K562 (cell line): ENCODE results near the gene SNX15. TPM values are rescaled to one million over a fixed set of nuclear protein-coding genes. Genes with fewer than 3 reads are reported as not detected.

Source experiments
- ATF3 ChIP-seq, 2 experiments: fragments of 450-650 bp in 1 of 2; sonication (generic) in 1 of 2; formaldehyde crosslinking in 1 of 2; IDR thresholded peaks in 1 of 2; conservative IDR thresholded peaks in 1 of 2; 2 replicates each; pipeline versions ENCODE4 v1.6.1 to v1.8.1; 2016 to 2023; ENCODE audit warnings: mild to moderate bottlenecking in 2 of 2, moderate library complexity in 2 of 2, inconsistent platforms in 1 of 2, missing genetic modification reagents in 1 of 2
- BRCA1 ChIP-seq, 2 experiments: fragments of 450-650 bp in 1 of 2; sonication (generic) in 1 of 2; formaldehyde crosslinking in 1 of 2; IDR thresholded peaks; 2 replicates each; pipeline versions ENCODE4 v1.5.0 to v1.6.1; 2017 to 2020; ENCODE audit warnings: mild to moderate bottlenecking in 1 of 2, missing genetic modification reagents in 1 of 2
- CBX2 ChIP-seq: fragments of 200-600 bp; sonication (generic); IDR thresholded peaks from one replicate; pipeline ENCODE4 v1.6.1; 2012; ENCODE audit warnings: mild to moderate bottlenecking, low read length, inconsistent platforms; ENCODE audit not compliant: insufficient read depth, poor library complexity, severe bottlenecking
- CCAR2 ChIP-seq: fragments of 200-400 bp; formaldehyde crosslinking; IDR thresholded peaks from 2 replicates; pipeline ENCODE4 v1.6.1; 2017; ENCODE audit warnings: mild to moderate bottlenecking, low read depth, low read length
- CHD7 ChIP-seq: fragments of 200-600 bp; sonication (generic); IDR thresholded peaks from one replicate; pipeline ENCODE4 v1.6.1; 2012; ENCODE audit warnings: mild to moderate bottlenecking, low read depth, low read length, inconsistent platforms
- CXXC5 ChIP-seq: fragments of 250-450 bp; sonication (Bioruptor Pico); IDR thresholded peaks from 2 replicates; pipeline ENCODE4 v1.8.0; 2022; ENCODE audit warnings: inconsistent platforms, mild to moderate bottlenecking, moderate library complexity
- FOXO4 ChIP-seq: fragments of 450-650 bp; formaldehyde crosslinking; IDR thresholded peaks from 2 replicates; pipeline ENCODE4 v1.4.0; 2020; ENCODE audit warnings: mild to moderate bottlenecking, moderate library complexity
- ZBTB33 ChIP-seq: sonication (generic); formaldehyde crosslinking; IDR thresholded peaks from 2 replicates; pipeline ENCODE4 v1.8.1; 2023; ENCODE audit warnings: mild to moderate bottlenecking, missing genetic modification reagents
- ZNF134 ChIP-seq: fragments of 250-450 bp; sonication (Bioruptor Pico); conservative IDR thresholded peaks from 2 replicates; pipeline ENCODE4 v1.4.0; 2020
- ZNF23 ChIP-seq: fragments of 250-450 bp; sonication (Bioruptor Pico); IDR thresholded peaks from 2 replicates; pipeline ENCODE4 v1.4.0; 2020; ENCODE audit warnings: mild to moderate bottlenecking
- ZNF408 ChIP-seq: fragments of 250-450 bp; sonication (Bioruptor Pico); IDR thresholded peaks from 2 replicates; pipeline ENCODE4 v1.4.0; 2020; ENCODE audit warnings: low read depth, mild to moderate bottlenecking, moderate library complexity
- polyA plus RNA-seq, 8 experiments: library from polyadenylated mRNA; depleted of rRNA in 4 of 8; stranded (reverse) in 5 of 8; unstranded in 3 of 8; fragments of >200 nt; fragmentation: Nextera tagmentation in 2 of 8; fragmentation: Illumina TruSeq in 1 of 8; extraction: Ambion mirVana in 2 of 8; extraction: Trizol in 1 of 8; gene quantifications; 2 replicates each; pipeline versions ENCODE4 v1.2.1 to v1.2.3, GENCODE V29; 2011 to 2014; ENCODE audit warnings: inconsistent platforms in 1 of 8, missing spikeins in 1 of 8
- total RNA-seq, 7 experiments: library from RNA; depleted of rRNA in 6 of 7; stranded (reverse); fragments of >200 nt in 6 of 7; fragmentation: Illumina TruSeq in 2 of 7; extraction: Trizol in 2 of 7; gene quantifications; 2 replicates each; pipeline versions ENCODE4 v1.2.1 to v1.2.3, GENCODE V29; 2011 to 2021; ENCODE audit warnings: low replicate concordance in 1 of 7

The SNX15 gene
- total and polyA plus RNA-seq, 9 of the 15 experiments (the other 6 are each of a cell fraction or from before 2014, with no cell fraction given) = 1.8 to 27.8 (median 15.2) TPM

- TF ChIP-seq CHD7 (no peak), BRCA1 (IDR thresholded peaks at IDR 0.05) (no peak), BRCA1 (CRISPR knock-in tag; IDR thresholded peaks at IDR 0.05) (no peak), CBX2 (no peak), ZNF23 (CRISPR knock-in tag) (peak; percentile 97), ZNF134 (CRISPR knock-in tag) (no peak), FOXO4 (no peak), CCAR2 (no peak), ZNF408 (CRISPR knock-in tag) (no peak), CXXC5 (CRISPR knock-in tag) (no peak), ATF3 (IDR thresholded peaks at IDR 0.05) (no peak), ATF3 (CRISPR knock-in tag; conservative IDR thresholded peaks at IDR 0.05) (no peak), ZBTB33 (CRISPR knock-in tag) (no peak)
Measured at GRCh38 chr11:64998141-64998540, 29.1 kb upstream of the SNX15 start (continued).
